ENCODE results near the gene CRCP.

DNA sequence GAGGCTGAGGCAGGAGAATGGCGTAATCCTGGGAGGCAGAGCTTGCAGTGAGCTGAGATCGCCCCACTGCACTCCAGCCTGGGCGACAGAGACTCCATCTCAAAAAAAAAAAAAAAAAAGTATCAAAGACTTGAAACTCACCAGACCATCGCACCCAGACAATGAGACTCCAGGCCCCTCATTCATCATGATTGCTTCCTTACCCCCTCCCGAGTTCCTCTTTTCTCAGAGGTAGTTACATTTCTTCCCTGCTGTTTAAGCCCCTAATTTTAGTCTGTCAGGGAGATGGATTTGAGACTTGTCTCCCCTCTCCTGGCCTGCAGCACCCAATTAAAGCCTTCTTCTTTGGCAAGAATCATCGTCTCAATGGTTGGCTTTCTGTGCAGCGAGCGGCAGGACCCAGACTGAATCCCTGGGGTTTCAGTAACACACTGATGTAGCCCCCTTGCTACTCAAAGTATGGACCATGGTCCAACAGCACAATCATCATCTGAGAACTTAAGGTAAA, 71.1 kb downstream of the CRCP start:
- TF ChIP-seq ZNF263 (CRISPR knock-in tag; IDR thresholded peaks at IDR 0.05) (no peak), SRF (IDR thresholded peaks at IDR 0.05; ENCODE audit: low read depth, low read length) (no peak), ZFAT (CRISPR knock-in tag; conservative IDR thresholded peaks at IDR 0.05) (no peak), GZF1 (CRISPR knock-in tag; IDR thresholded peaks at IDR 0.05) (no peak), ZBTB20 (CRISPR knock-in tag; IDR thresholded peaks at IDR 0.05; ENCODE audit: borderline replicate concordance, low read depth) (no peak), POLR2A (IDR thresholded peaks at IDR 0.05; ENCODE audit: insufficient read depth in 1 of 2, low read depth in 2 of 2, low read length in 2 of 2) (no peak)
- TF ChIP-seq, protein P1, sequence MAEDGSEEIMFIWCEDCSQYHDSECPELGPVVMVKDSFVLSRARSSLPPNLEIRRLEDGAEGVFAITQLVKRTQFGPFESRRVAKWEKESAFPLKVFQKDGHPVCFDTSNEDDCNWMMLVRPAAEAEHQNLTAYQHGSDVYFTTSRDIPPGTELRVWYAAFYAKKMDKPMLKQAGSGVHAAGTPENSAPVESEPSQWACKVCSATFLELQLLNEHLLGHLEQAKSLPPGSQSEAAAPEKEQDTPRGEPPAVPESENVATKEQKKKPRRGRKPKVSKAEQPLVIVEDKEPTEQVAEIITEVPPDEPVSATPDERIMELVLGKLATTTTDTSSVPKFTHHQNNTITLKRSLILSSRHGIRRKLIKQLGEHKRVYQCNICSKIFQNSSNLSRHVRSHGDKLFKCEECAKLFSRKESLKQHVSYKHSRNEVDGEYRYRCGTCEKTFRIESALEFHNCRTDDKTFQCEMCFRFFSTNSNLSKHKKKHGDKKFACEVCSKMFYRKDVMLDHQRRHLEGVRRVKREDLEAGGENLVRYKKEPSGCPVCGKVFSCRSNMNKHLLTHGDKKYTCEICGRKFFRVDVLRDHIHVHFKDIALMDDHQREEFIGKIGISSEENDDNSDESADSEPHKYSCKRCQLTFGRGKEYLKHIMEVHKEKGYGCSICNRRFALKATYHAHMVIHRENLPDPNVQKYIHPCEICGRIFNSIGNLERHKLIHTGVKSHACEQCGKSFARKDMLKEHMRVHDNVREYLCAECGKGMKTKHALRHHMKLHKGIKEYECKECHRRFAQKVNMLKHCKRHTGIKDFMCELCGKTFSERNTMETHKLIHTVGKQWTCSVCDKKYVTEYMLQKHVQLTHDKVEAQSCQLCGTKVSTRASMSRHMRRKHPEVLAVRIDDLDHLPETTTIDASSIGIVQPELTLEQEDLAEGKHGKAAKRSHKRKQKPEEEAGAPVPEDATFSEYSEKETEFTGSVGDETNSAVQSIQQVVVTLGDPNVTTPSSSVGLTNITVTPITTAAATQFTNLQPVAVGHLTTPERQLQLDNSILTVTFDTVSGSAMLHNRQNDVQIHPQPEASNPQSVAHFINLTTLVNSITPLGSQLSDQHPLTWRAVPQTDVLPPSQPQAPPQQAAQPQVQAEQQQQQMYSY (CRISPR knock-in tag; IDR thresholded peaks at IDR 0.05) = no peak
- TF ChIP-seq, protein P2, sequence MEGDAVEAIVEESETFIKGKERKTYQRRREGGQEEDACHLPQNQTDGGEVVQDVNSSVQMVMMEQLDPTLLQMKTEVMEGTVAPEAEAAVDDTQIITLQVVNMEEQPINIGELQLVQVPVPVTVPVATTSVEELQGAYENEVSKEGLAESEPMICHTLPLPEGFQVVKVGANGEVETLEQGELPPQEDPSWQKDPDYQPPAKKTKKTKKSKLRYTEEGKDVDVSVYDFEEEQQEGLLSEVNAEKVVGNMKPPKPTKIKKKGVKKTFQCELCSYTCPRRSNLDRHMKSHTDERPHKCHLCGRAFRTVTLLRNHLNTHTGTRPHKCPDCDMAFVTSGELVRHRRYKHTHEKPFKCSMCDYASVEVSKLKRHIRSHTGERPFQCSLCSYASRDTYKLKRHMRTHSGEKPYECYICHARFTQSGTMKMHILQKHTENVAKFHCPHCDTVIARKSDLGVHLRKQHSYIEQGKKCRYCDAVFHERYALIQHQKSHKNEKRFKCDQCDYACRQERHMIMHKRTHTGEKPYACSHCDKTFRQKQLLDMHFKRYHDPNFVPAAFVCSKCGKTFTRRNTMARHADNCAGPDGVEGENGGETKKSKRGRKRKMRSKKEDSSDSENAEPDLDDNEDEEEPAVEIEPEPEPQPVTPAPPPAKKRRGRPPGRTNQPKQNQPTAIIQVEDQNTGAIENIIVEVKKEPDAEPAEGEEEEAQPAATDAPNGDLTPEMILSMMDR (CRISPR knock-in tag; IDR thresholded peaks at IDR 0.05) = no peak
- TF ChIP-seq, protein P3, sequence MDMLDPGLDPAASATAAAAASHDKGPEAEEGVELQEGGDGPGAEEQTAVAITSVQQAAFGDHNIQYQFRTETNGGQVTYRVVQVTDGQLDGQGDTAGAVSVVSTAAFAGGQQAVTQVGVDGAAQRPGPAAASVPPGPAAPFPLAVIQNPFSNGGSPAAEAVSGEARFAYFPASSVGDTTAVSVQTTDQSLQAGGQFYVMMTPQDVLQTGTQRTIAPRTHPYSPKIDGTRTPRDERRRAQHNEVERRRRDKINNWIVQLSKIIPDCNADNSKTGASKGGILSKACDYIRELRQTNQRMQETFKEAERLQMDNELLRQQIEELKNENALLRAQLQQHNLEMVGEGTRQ (IDR thresholded peaks at IDR 0.05; ENCODE audit: low read depth, low read length) = no peak
- TF ChIP-seq, protein P3 (CRISPR knock-in tag; IDR thresholded peaks at IDR 0.05; ENCODE audit: borderline replicate concordance) = no peak
- TF ChIP-seq, protein P4, sequence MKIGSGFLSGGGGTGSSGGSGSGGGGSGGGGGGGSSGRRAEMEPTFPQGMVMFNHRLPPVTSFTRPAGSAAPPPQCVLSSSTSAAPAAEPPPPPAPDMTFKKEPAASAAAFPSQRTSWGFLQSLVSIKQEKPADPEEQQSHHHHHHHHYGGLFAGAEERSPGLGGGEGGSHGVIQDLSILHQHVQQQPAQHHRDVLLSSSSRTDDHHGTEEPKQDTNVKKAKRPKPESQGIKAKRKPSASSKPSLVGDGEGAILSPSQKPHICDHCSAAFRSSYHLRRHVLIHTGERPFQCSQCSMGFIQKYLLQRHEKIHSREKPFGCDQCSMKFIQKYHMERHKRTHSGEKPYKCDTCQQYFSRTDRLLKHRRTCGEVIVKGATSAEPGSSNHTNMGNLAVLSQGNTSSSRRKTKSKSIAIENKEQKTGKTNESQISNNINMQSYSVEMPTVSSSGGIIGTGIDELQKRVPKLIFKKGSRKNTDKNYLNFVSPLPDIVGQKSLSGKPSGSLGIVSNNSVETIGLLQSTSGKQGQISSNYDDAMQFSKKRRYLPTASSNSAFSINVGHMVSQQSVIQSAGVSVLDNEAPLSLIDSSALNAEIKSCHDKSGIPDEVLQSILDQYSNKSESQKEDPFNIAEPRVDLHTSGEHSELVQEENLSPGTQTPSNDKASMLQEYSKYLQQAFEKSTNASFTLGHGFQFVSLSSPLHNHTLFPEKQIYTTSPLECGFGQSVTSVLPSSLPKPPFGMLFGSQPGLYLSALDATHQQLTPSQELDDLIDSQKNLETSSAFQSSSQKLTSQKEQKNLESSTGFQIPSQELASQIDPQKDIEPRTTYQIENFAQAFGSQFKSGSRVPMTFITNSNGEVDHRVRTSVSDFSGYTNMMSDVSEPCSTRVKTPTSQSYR (CRISPR knock-in tag; IDR thresholded peaks at IDR 0.05; ENCODE audit: borderline replicate concordance) = no peak

All from HepG2 (cell line).